ENCODE results near the gene ANXA9. TPM values are rescaled to one million over a fixed set of nuclear protein-coding genes. Genes with fewer than 3 reads are reported as not detected.

The ANXA9 gene
- total RNA-seq, 2 donors from 2014 or later: 0.19 to 0.30 TPM

DNA sequence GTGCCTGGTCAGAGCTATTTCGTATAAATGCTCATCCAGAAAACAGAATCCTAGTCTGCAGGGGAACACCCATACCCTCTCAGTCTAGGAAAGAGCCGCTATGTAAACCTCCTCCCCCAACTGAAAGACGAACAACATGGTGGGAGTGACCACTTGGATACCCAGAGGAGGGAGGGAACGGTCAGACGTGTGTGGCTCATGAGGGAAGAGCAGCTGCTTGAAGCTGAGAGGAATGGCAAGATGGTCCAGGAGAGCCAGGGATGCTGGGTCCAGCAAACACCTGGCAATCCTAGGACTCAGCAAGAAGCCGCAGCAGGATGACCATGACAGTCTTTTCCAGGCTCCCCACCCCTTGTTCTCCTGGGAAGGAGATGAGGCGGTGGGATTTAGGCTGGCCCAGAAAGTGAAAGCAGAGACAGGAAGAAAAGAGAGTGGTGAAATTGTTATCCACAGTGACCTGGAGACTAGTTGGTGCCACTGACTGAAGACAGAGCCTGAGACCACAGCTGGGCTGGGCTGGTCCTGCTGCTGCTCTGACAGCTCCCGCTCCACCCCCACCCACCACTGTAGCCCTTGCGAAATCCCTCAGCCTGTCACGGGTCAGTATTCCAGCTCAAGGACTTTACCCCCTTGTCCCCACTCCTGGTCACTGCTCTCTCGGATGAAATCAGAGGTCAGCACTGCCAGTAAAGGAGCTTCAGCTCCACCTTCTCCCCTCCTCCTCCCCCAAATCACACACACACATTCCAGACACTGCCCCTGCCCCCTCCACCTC is 11.1 kb upstream of the ANXA9 start:
- no peak for ATAC-seq (replicated peaks)
- Mint-ChIP-seq H3K27me3 (no peaks in the 10 kb centered on the region), H3K27ac (peak overlapping the region; percentile 90), H3K36me3 (ENCODE audit: low read depth) (peaks cover 65% of the 10 kb centered on the region), H3K4me1 (peaks cover 24% of the 10 kb centered on the region), H3K4me3 (peak overlapping the region; percentile 88), H3K9me3 (no peaks in the 10 kb centered on the region)

GRCh38 chr1:150971583-150972416 is 10.3 kb upstream of the ANXA9 start:
- peaks cover 57% of the 10 kb centered on the region for H3K36me3 Mint-ChIP-seq (ENCODE audit: low read depth)
- ATAC-seq (replicated peaks): no peak
- peak overlapping the region; percentile 90 for H3K27ac Mint-ChIP-seq
- peaks cover 23% of the 10 kb centered on the region for H3K4me1 Mint-ChIP-seq
- peak overlapping the region; percentile 88 for H3K4me3 Mint-ChIP-seq
- H3K27me3 Mint-ChIP-seq: no peaks in the 10 kb centered on the region
- H3K9me3 Mint-ChIP-seq: no peaks in the 10 kb centered on the region

DNA sequence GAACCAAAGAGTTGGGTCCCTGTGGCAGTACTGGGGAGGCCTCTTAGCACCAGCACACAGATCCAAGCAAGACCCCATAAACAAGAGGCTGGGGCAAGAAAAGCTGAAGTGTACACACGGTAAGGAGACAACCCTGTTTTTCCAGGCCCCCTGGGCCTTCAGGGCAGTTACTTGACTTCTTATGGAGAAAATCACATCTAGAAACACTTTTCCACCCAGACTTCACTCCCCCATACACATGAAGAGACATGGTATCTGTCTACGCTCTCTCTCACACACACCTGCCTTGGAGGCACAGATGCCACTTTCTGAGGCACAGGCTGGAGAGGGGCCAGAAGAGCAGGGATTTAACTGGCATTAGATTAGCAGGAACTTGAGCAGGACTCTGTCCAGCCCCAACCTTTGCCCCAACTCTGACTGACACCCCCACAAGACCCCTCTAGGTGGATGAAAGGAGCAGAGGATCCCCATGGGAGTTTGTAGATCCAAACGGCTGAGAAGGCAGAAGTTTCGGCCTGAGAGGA is 9.6 kb upstream of the ANXA9 start:
- H3K27me3 Mint-ChIP-seq: no peaks in the 10 kb centered on the region
- H3K36me3 Mint-ChIP-seq (ENCODE audit: low read depth): peaks cover 50% of the 10 kb centered on the region
- peaks cover 28% of the 10 kb centered on the region for H3K4me1 Mint-ChIP-seq
- peak overlapping the region; percentile 88 for H3K4me3 Mint-ChIP-seq
- no peak for ATAC-seq (replicated peaks)
- H3K9me3 Mint-ChIP-seq: no peaks in the 10 kb centered on the region
- peak overlapping the region; percentile 90 for H3K27ac Mint-ChIP-seq

GRCh38 chr1:150973258-150973835 is 8.7 kb upstream of the ANXA9 start:
- no peaks in the 10 kb centered on the region for H3K27me3 Mint-ChIP-seq
- H3K36me3 Mint-ChIP-seq (ENCODE audit: low read depth): peaks cover 41% of the 10 kb centered on the region
- peaks cover 31% of the 10 kb centered on the region for H3K4me1 Mint-ChIP-seq
- no peak for ATAC-seq (replicated peaks)
- H3K9me3 Mint-ChIP-seq: no peaks in the 10 kb centered on the region
- peak overlapping the region; percentile 90 for H3K27ac Mint-ChIP-seq
- peak overlapping the region; percentile 88 for H3K4me3 Mint-ChIP-seq

GRCh38 chr1:150973836-150974579 is 8.1 kb upstream of the ANXA9 start:
- peak; percentile 43 for ATAC-seq (replicated peaks)
- no peaks in the 10 kb centered on the region for H3K9me3 Mint-ChIP-seq
- H3K27me3 Mint-ChIP-seq: no peaks in the 10 kb centered on the region
- H3K4me1 Mint-ChIP-seq: peaks cover 31% of the 10 kb centered on the region
- peaks cover 34% of the 10 kb centered on the region for H3K36me3 Mint-ChIP-seq (ENCODE audit: low read depth)
- peak overlapping the region; percentile 90 for H3K27ac Mint-ChIP-seq
- peak overlapping the region; percentile 88 for H3K4me3 Mint-ChIP-seq

GRCh38 chr1:150974580-150975478 is 7.3 kb upstream of the ANXA9 start, which contains the start of gene CERS2:
Gene CERS2 (minus strand): TSS chr1:150974835. CDS start chr1:150969090, 5,745 bp downstream.
- Mint-ChIP-seq H3K9me3 (no peaks in the 10 kb centered on the region), H3K4me3 (peak within 1 kb of the TSS; percentile 88), H3K36me3 (ENCODE audit: low read depth) (peaks cover 26% of the 10 kb centered on the region), H3K4me1 (peaks cover 31% of the 10 kb centered on the region), H3K27me3 (no peaks in the 10 kb centered on the region), H3K27ac (peak within 1 kb of the TSS; percentile 90)
- peak; percentile 63 for ATAC-seq (replicated peaks)

- H3K36me3 Mint-ChIP-seq (ENCODE audit: low read depth): peaks cover 18% of the 10 kb centered on the region
- H3K4me1 Mint-ChIP-seq: peaks cover 19% of the 10 kb centered on the region
- H3K27ac Mint-ChIP-seq: peak overlapping the region; percentile 92
- H3K4me3 Mint-ChIP-seq: peak overlapping the region; percentile 87
- no peaks in the 10 kb centered on the region for H3K9me3 Mint-ChIP-seq
- no peak for ATAC-seq (replicated peaks)
- no peaks in the 10 kb centered on the region for H3K27me3 Mint-ChIP-seq
Observed at GRCh38 chr1:150976401-150976821, 5.7 kb upstream of the ANXA9 start.

DNA sequence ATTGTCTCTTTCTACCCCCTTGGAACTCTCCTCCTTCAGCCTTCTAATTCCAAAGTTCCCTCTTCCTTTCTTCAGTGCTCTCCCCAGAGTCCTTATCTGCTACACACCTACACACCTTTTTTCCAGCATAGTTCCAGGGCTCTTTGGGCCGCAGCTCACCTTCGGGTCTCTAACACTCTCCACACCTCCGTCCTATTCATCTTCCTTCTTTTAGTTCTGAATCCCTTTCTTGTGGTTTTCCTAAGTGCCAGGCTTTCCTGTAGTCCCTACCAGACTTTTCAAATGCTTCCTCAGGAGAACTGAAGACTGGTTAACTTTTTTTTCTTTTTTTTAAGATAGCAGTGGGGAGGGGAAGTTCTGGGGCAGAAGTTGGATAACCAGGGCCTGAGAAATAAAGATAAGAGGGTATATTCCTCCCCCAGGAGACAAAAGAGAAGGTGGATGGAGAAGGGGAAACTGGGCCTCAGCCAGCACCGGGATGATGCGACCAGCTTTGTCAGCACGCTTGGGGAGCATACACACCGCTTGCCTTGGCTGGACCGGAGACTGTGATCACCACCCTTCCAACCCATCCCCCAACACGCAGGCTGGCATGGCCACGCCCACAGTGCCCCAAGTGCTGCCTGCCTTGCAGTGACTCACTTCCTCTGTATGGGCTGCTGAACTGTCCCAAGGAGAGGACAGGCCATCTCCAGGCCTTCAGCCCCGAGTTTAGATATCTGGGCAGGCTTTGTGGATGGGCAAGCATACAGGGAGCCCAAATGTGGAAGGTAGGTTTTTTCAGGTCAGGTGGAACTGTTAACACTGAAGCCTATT is 5.0 kb upstream of the ANXA9 start:
- peaks cover 19% of the 10 kb centered on the region for H3K4me1 Mint-ChIP-seq
- peak overlapping the region; percentile 87 for H3K4me3 Mint-ChIP-seq
- H3K36me3 Mint-ChIP-seq (ENCODE audit: low read depth): peaks cover 11% of the 10 kb centered on the region
- H3K9me3 Mint-ChIP-seq: no peaks in the 10 kb centered on the region
- no peaks in the 10 kb centered on the region for H3K27me3 Mint-ChIP-seq
- ATAC-seq (replicated peaks): peak; percentile 76
- H3K27ac Mint-ChIP-seq: peak overlapping the region; percentile 92

- ATAC-seq (replicated peaks): peak; percentile 44
- H3K36me3 Mint-ChIP-seq (ENCODE audit: low read depth): no peaks in the 10 kb centered on the region
- no peaks in the 10 kb centered on the region for H3K27me3 Mint-ChIP-seq
- peak overlapping the region; percentile 45 for H3K4me3 Mint-ChIP-seq
- no peak overlapping the region for H3K27ac Mint-ChIP-seq
- no peaks in the 10 kb centered on the region for H3K9me3 Mint-ChIP-seq
- H3K4me1 Mint-ChIP-seq: peaks cover 11% of the 10 kb centered on the region
Observed at GRCh38 chr1:150979092-150980056, 2.7 kb upstream of the ANXA9 start.

DNA sequence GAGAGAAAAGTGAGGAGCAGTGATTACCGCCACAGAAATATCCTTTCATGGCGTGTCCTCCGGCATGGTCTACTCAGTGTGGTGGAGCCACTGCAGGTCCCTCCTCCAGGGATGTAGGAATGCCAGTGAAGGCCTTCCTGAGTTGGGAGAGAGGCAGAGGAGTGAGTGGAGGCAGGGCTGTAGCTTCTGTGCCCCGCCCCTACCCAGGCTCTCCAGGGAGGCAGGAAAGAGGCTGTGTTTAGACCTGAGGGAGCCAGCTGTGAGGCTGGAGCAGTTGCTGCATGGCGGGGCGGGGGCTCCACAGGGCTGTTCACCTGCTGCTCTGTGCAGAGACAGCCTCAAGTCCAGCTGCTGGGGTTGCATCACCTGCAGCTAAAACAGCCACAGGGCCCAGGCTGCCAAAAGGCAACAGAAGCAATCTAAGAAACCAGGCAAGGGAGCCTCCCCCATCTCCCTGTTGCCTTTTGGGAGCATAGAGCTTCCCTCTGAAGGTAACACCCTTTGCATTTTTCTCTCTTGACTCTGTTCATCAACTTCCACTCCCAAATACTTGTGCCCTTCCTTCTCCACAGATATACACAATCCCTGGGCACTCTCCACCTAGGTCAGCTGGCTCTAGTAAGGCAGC is 801 bp upstream of the ANXA9 start:
- no peaks in the 10 kb centered on the region for H3K27me3 Mint-ChIP-seq
- ATAC-seq (replicated peaks): no peak

GRCh38 chr1:150985179-150985825 is 3.2 kb downstream of the ANXA9 start:
- Mint-ChIP-seq H3K4me1 (no peaks in the 10 kb centered on the region), H3K36me3 (ENCODE audit: low read depth) (no peaks in the 10 kb centered on the region), H3K9me3 (no peaks in the 10 kb centered on the region), H3K27me3 (no peaks in the 10 kb centered on the region), H3K27ac (peak overlapping the region; percentile 3), H3K4me3 (no peak overlapping the region)
- ATAC-seq (replicated peaks): no peak

More for the DNA sequence above, 801 bp upstream of the ANXA9 start:
- H3K36me3 Mint-ChIP-seq (ENCODE audit: low read depth): no peaks in the 10 kb centered on the region
- H3K4me3 Mint-ChIP-seq: no peak overlapping the region
- H3K4me1 Mint-ChIP-seq: peaks cover 11% of the 10 kb centered on the region
- H3K27ac Mint-ChIP-seq: no peak overlapping the region
- no peaks in the 10 kb centered on the region for H3K9me3 Mint-ChIP-seq

All from activated T-helper 17 cell treated with anti-CD3 and anti-CD28 coated beads, Interleukin-2, amount 50 U/mL, for 72 hours (primary cell).